Naive thymus-derived CD4-positive, alpha-beta T cell (primary cell): Measurements from ENCODE around the gene GAD1. TPM values are rescaled to one million over a fixed set of nuclear protein-coding genes. Genes with fewer than 3 reads are reported as not detected.

Source experiments
- ATAC-seq: fragments of 150-1000 bp; cut with Tn5 transposase; 2 replicates; pipeline ENCODE4 v1.10.0; 2021; ENCODE audit warnings: mild to moderate bottlenecking, moderate library complexity
- CTCF ChIA-PET: fragments of 350-600 bp; sonication (Branson Sonifier 250); formaldehyde crosslinking; loops from one replicate; lab custom pipeline; 2021; ENCODE audit warnings: antibody characterized with exemption; lab: Charles Lee
- POLR2A ChIA-PET: fragments of 350-600 bp; sonication (Branson Sonifier 250); formaldehyde crosslinking; loops from one replicate; lab custom pipeline; 2021; ENCODE audit warnings: antibody characterized with exemption, inconsistent platforms; lab: Charles Lee
- DNase-seq, 9 donors: peaks; one replicate each; pipeline versions ENCODE4 v3.0.0 to v3.0.0-alpha.2; 2020 to 2022; ENCODE audit warnings: mixed read lengths in 1 of 9
- H3K27ac ChIP-seq: one replicate; pipeline ENCODE4 v1.7.0; 2013; ENCODE audit warnings: mild to moderate bottlenecking, low read depth, low read length, moderate library complexity
- H3K27me3 ChIP-seq, 2 donors: one replicate each; pipeline ENCODE4 v1.7.0; 2013; ENCODE audit warnings: low read length in 2 of 2, mild to moderate bottlenecking in 2 of 2, moderate library complexity in 2 of 2; ENCODE audit not compliant: control insufficient read depth in 2 of 2, insufficient read depth in 2 of 2
- H3K36me3 ChIP-seq, 3 experiments: 1 replicate in 2 of 3; 2 replicates in 1 of 3; pipeline ENCODE4 v1.7.0; 2013; ENCODE audit warnings: low read length in 3 of 3, mild to moderate bottlenecking in 3 of 3, moderate library complexity in 1 of 3; ENCODE audit not compliant: insufficient read depth in 3 of 3, control insufficient read depth in 2 of 3
- H3K4me1 ChIP-seq, 2 donors: one replicate each; pipeline ENCODE4 v1.7.0; 2013; ENCODE audit warnings: low read length in 2 of 2, mild to moderate bottlenecking in 2 of 2, moderate library complexity in 1 of 2; ENCODE audit not compliant: control insufficient read depth in 2 of 2, insufficient read depth in 2 of 2
- H3K4me3 ChIP-seq: 2 replicates; pipeline ENCODE4 v1.7.0; 2013; ENCODE audit warnings: mild to moderate bottlenecking, low read length
- H3K9me3 ChIP-seq, 3 experiments: 1 replicate in 2 of 3; 2 replicates in 1 of 3; pipeline ENCODE4 v1.7.0; 2013; ENCODE audit warnings: low read length in 3 of 3; ENCODE audit not compliant: control insufficient read depth in 2 of 3
- H3K27ac Mint-ChIP-seq, 9 donors: one replicate each; pipeline ENCODE4 v1.8.0; 2020 to 2022; ENCODE audit warnings: mixed read lengths in 9 of 9, mild to moderate bottlenecking in 8 of 9, moderate library complexity in 5 of 9, inconsistent platforms in 2 of 9
- H3K27me3 Mint-ChIP-seq, 5 donors: one replicate each; pipeline ENCODE4 v1.8.0; 2021 to 2022; ENCODE audit warnings: mixed read lengths in 5 of 5, mild to moderate bottlenecking in 1 of 5
- H3K36me3 Mint-ChIP-seq, 5 donors: one replicate each; pipeline ENCODE4 v1.8.0; 2020 to 2022; ENCODE audit warnings: mixed read lengths in 5 of 5, mild to moderate bottlenecking in 3 of 5, inconsistent platforms in 1 of 5
- H3K4me1 Mint-ChIP-seq, 7 donors: one replicate each; pipeline ENCODE4 v1.8.0; 2020 to 2022; ENCODE audit warnings: mixed read lengths in 7 of 7, mild to moderate bottlenecking in 3 of 7, inconsistent platforms in 1 of 7
- H3K4me3 Mint-ChIP-seq, 10 donors: one replicate each; pipeline ENCODE4 v1.8.0; 2020 to 2022; ENCODE audit warnings: mild to moderate bottlenecking in 10 of 10, mixed read lengths in 10 of 10, moderate library complexity in 6 of 10, inconsistent platforms in 2 of 10
- H3K9me3 Mint-ChIP-seq, 11 donors: one replicate each; pipeline ENCODE4 v1.8.0; 2020 to 2022; ENCODE audit warnings: mixed read lengths in 11 of 11, mild to moderate bottlenecking in 4 of 11, inconsistent platforms in 1 of 11, moderate library complexity in 1 of 11
- intact Hi-C, 2 donors: fragments of 100-400 bp; cut with micrococcal nuclease; formaldehyde crosslinking; loops; one replicate each; pipeline ENCODE4 v1.15.1; 2023
- polyA plus RNA-seq, 2 donors: library from polyadenylated mRNA; unstranded; fragments of 300-500 nt; fragmentation: Illumina TruSeq; gene quantifications; one replicate each; pipeline ENCODE4 v1.2.3, GENCODE V29; 2021
- total RNA-seq, 6 experiments: library from RNA in 5 of 6; stranded (reverse) in 5 of 6; gene quantifications; 1 replicate in 5 of 6; 2 replicates in 1 of 6; pipeline ENCODE4 v1.2.3 and lab custom pipeline; 2021 to 2026

Gene GAD1
- total and polyA plus RNA-seq, 7 experiments from 2014 or later, result 3.6 TPM; not detected in 6

- intact Hi-C loops, result loop anchor here (2.0 to 5.0 kb wide), 3 partner anchors 52 to 1276 kb away; no protein-coding TSS in a partner anchor
- H3K4me3 Mint-ChIP-seq, result peak overlapping the region; percentile 77 to 94 (median 84)
- peak overlapping the region in 2 of 9 donors; percentile 7 to 62 for H3K27ac Mint-ChIP-seq
- H3K27ac ChIP-seq, result no peak overlapping the region
- POLR2A ChIA-PET, result no interaction called here
- ATAC-seq (peak; percentile 42), DNase-seq (peak in 6 of 9 donors; percentile 16 to 46 (median 40))
- peak overlapping the region; percentile 57 for H3K4me3 ChIP-seq
- CTCF ChIA-PET, result no interaction called here
- H3K27me3 Mint-ChIP-seq, result peaks cover 75 to 89% (median 77%) of the 10 kb centered on the region in 5 donors
- H3K4me1 ChIP-seq, result peaks cover 47 to 53% of the 10 kb centered on the region in 2 donors
- H3K36me3 ChIP-seq, result no peaks in the 10 kb centered on the region
- H3K27me3 ChIP-seq, result peaks cover 27 to 37% of the 10 kb centered on the region in 2 donors
- peaks cover 26 to 79% (median 49%) of the 10 kb centered on the region in 7 donors for H3K4me1 Mint-ChIP-seq
- peaks cover 0 to 3% (median 0%) of the 10 kb centered on the region in 11 donors for H3K9me3 Mint-ChIP-seq
- H3K36me3 Mint-ChIP-seq, result peaks cover 0 to 7% (median 0%) of the 10 kb centered on the region in 5 donors
- H3K9me3 ChIP-seq, result no peaks in the 10 kb centered on the region
Measured at GRCh38 chr2:170820757-170821530, 4.3 kb downstream of the GAD1 start.

- peaks cover 21 to 33% of the 10 kb centered on the region in 2 donors for H3K27me3 ChIP-seq
- no peaks in the 10 kb centered on the region for H3K36me3 ChIP-seq
- DNase-seq (peak in 1 of 9 donors; percentile 18), ATAC-seq (no peak)
- peaks cover 25 to 71% (median 49%) of the 10 kb centered on the region in 7 donors for H3K4me1 Mint-ChIP-seq
- peaks cover 0 to 3% (median 0%) of the 10 kb centered on the region in 11 donors for H3K9me3 Mint-ChIP-seq
- ChIA-PET CTCF (interaction anchor here (0.6 to 1.4 kb wide), 2 partner anchors 9 to 107 kb away, joined by 3 read pairs; partner anchors contain the start of gene SP5), POLR2A (no interaction called here)
- intact Hi-C loops, result loop anchor here (2.0 to 5.0 kb wide), 3 partner anchors 51 to 1276 kb away; no protein-coding TSS in a partner anchor
- H3K27ac Mint-ChIP-seq, result peak overlapping the region in 1 of 9 donors; percentile 46
- peaks cover 74 to 90% (median 85%) of the 10 kb centered on the region in 5 donors for H3K27me3 Mint-ChIP-seq
- H3K9me3 ChIP-seq, result no peaks in the 10 kb centered on the region
- peaks cover 0 to 7% (median 0%) of the 10 kb centered on the region in 5 donors for H3K36me3 Mint-ChIP-seq
- peak overlapping the region; percentile 57 for H3K4me3 ChIP-seq
- H3K27ac ChIP-seq, result no peak overlapping the region
- peaks cover 39 to 47% of the 10 kb centered on the region in 2 donors for H3K4me1 ChIP-seq
- peak overlapping the region; percentile 77 to 94 (median 84) for H3K4me3 Mint-ChIP-seq
Measured at GRCh38 chr2:170821531-170822289, 5.0 kb downstream of the GAD1 start.

- H3K27ac Mint-ChIP-seq, result peak overlapping the region in 1 of 9 donors; percentile 14
- peaks cover 0 to 3% (median 0%) of the 10 kb centered on the region in 11 donors for H3K9me3 Mint-ChIP-seq
- intact Hi-C loops, result loop anchor here (5.0 kb wide), 2 partner anchors 315 to 1275 kb away; no protein-coding TSS in a partner anchor
- no peak overlapping the region for H3K27ac ChIP-seq
- POLR2A ChIA-PET, result no interaction called here
- H3K27me3 ChIP-seq, result peaks cover 21 to 33% of the 10 kb centered on the region in 2 donors
- H3K4me1 Mint-ChIP-seq, result peaks cover 25 to 63% (median 47%) of the 10 kb centered on the region in 7 donors
- DNase-seq (peak in 4 of 9 donors; percentile 22 to 52 (median 35)), ATAC-seq (peak; percentile 43)
- H3K36me3 Mint-ChIP-seq, result peaks cover 0 to 7% (median 0%) of the 10 kb centered on the region in 5 donors
- H3K9me3 ChIP-seq, result no peaks in the 10 kb centered on the region
- H3K4me1 ChIP-seq, result peaks cover 35 to 47% of the 10 kb centered on the region in 2 donors
- H3K4me3 ChIP-seq, result peak overlapping the region; percentile 57
- no peaks in the 10 kb centered on the region for H3K36me3 ChIP-seq
- peak overlapping the region; percentile 54 to 94 (median 81) for H3K4me3 Mint-ChIP-seq
- CTCF ChIA-PET, result interaction anchor here (0.6 to 1.4 kb wide), 2 partner anchors 9 to 107 kb away, joined by 3 read pairs; partner anchors contain the start of gene SP5
- peaks cover 82 to 89% (median 88%) of the 10 kb centered on the region in 5 donors for H3K27me3 Mint-ChIP-seq
Measured at GRCh38 chr2:170822290-170823087, 5.8 kb downstream of the GAD1 start.

- Mint-ChIP-seq H3K4me1 (peaks cover 24 to 56% (median 40%) of the 10 kb centered on the region in 7 donors), H3K36me3 (peaks cover 0 to 7% (median 0%) of the 10 kb centered on the region in 5 donors), H3K27me3 (peaks cover 80 to 89% (median 83%) of the 10 kb centered on the region in 5 donors), H3K4me3 (peak overlapping the region in 8 of 10 donors; percentile 70 to 94 (median 82)), H3K9me3 (peaks cover 0 to 3% (median 0%) of the 10 kb centered on the region in 11 donors), H3K27ac (no peak overlapping the region)
- peaks cover 31 to 42% of the 10 kb centered on the region in 2 donors for H3K4me1 ChIP-seq
- peaks cover 21 to 33% of the 10 kb centered on the region in 2 donors for H3K27me3 ChIP-seq
- no peak overlapping the region for H3K27ac ChIP-seq
- CTCF ChIA-PET, result no interaction called here
- intact Hi-C loops, result loop anchor here (5.0 kb wide), 2 partner anchors 316 to 1274 kb away; no protein-coding TSS in a partner anchor
- DNase-seq (peak in 1 of 9 donors; percentile 8), ATAC-seq (peak; percentile 16)
- peak overlapping the region; percentile 6 for H3K4me3 ChIP-seq
- no peaks in the 10 kb centered on the region for H3K36me3 ChIP-seq
- POLR2A ChIA-PET, result no interaction called here
- H3K9me3 ChIP-seq, result no peaks in the 10 kb centered on the region
Measured at GRCh38 chr2:170823088-170823897, 6.6 kb downstream of the GAD1 start.

DNA sequence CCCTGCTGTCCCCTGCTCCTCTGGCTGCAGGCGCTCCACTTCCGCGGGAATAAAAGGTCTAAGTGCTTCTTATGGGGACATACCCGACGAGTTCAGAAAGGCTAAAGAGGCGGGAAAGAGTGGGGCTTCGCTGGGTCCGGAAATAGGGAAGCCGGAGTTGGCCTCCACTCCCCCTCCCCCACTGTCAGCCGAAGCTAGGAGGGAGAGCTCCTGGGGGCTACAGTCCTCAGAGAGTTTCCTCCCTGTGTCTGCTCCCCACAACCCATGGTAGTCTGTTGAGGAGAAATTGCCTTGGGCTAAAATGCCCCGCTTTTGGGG, 7.2 kb downstream of the GAD1 start:
- DNase-seq (no peak), ATAC-seq (no peak)
- Mint-ChIP-seq H3K9me3 (peaks cover 0 to 3% (median 0%) of the 10 kb centered on the region in 11 donors), H3K27me3 (peaks cover 74 to 89% (median 83%) of the 10 kb centered on the region in 5 donors), H3K27ac (no peak overlapping the region), H3K36me3 (peaks cover 0 to 7% (median 0%) of the 10 kb centered on the region in 5 donors), H3K4me3 (peak overlapping the region in 5 of 10 donors; percentile 1 to 60 (median 40)), H3K4me1 (peaks cover 19 to 50% (median 34%) of the 10 kb centered on the region in 7 donors)
- intact Hi-C loops, result loop anchor here (5.0 kb wide), 2 partner anchors 317 to 1273 kb away; no protein-coding TSS in a partner anchor
- CTCF ChIA-PET, result no interaction called here
- POLR2A ChIA-PET, result no interaction called here
- Histone ChIP-seq H3K4me1 (peaks cover 25 to 36% of the 10 kb centered on the region in 2 donors), H3K4me3 (no peak overlapping the region), H3K27me3 (peaks cover 20 to 30% of the 10 kb centered on the region in 2 donors), H3K27ac (no peak overlapping the region), H3K9me3 (no peaks in the 10 kb centered on the region), H3K36me3 (no peaks in the 10 kb centered on the region)
